GM12878 (cell line): ENCODE data around the gene DSTYK. TPM values are rescaled to one million over a fixed set of nuclear protein-coding genes. Genes with fewer than 3 reads are reported as not detected.

ENCODE experiments used
- ATAC-seq: fragments of 200-7000 bp; cut with Tn5 transposase; 3 replicates; pipeline ENCODE4 v1.9.1; 2020; ENCODE audit warnings: mild to moderate bottlenecking, moderate library complexity
- BruUV-seq: library from RNA; stranded (reverse); fragments of 400-500 nt; replicated peaks from 2 replicates; lab custom pipeline; 2021; lab: Mats Ljungman, UMichigan
- CTCF ChIA-PET: fragments of 300-600 bp; sonication (Branson Sonifier 250); formaldehyde crosslinking; extraction: SDS; loops from one replicate; lab custom pipeline; 2021; ENCODE audit warnings: inconsistent platforms; lab: Yijun Ruan, JAX
- POLR2A ChIA-PET: fragments of 350-600 bp; formaldehyde crosslinking; extraction: SDS; loops from one replicate; lab custom pipeline; 2021; ENCODE audit warnings: inconsistent platforms; lab: Charles Lee
- RAD21 ChIA-PET: fragments of 300-600 bp; sonication (Branson Sonifier 250); formaldehyde crosslinking; loops from one replicate; lab custom pipeline; 2023; ENCODE audit warnings: antibody characterized with exemption; ENCODE audit not compliant: unreplicated experiment; lab: Charles Lee
- SMC1A ChIA-PET: fragments of 300-600 bp; sonication (Branson Sonifier 250); formaldehyde crosslinking; loops from one replicate; lab custom pipeline; 2023; ENCODE audit not compliant: unreplicated experiment, uncharacterized antibody; lab: Charles Lee
- DNase-seq: peaks from one replicate; pipeline ENCODE4 v3.0.0-alpha.2; 2011; ENCODE audit warnings: low read depth, low spot score
- FAIRE-seq: peaks from 3 replicates; lab custom pipeline; 2011; peaks lifted over from hg19 to GRCh38; lab: Jason Lieb, UNC
- H2AFZ ChIP-seq: 2 replicates; pipeline ENCODE4 v1.6.0; 2011; ENCODE audit warnings: low read depth, low read length, control low read depth; ENCODE audit not compliant: control insufficient read depth
- H3K27ac ChIP-seq: 2 replicates; pipeline ENCODE4 v1.5.1; 2011; ENCODE audit warnings: control low read depth; ENCODE audit not compliant: control insufficient read depth, insufficient read depth
- H3K27me3 ChIP-seq, 2 experiments: replicated peaks in 1 of 2; 2 replicates each; pipeline versions ENCODE4 v1.6.0 to v1.6.1; 2011; ENCODE audit warnings: low read length in 1 of 2; ENCODE audit not compliant: control insufficient read depth in 2 of 2, insufficient read depth in 2 of 2
- H3K36me3 ChIP-seq, 2 experiments: 2 replicates each; pipeline ENCODE4 v1.5.1; 2011; ENCODE audit warnings: low read length in 1 of 2; ENCODE audit not compliant: control insufficient read depth in 2 of 2, insufficient read depth in 2 of 2
- H3K4me1 ChIP-seq: 2 replicates; pipeline ENCODE4 v1.6.1; 2011; ENCODE audit warnings: mild to moderate bottlenecking, low read length, moderate library complexity, mixed read lengths; ENCODE audit not compliant: control insufficient read depth, insufficient read depth
- H3K4me2 ChIP-seq: 2 replicates; pipeline ENCODE4 v1.6.0; 2011; ENCODE audit warnings: control low read depth; ENCODE audit not compliant: control insufficient read depth, insufficient read depth
- H3K4me3 ChIP-seq: fragments of 200-600 bp; sonication (generic); 2 replicates; pipeline ENCODE4 v1.5.1; 2016
- H3K79me2 ChIP-seq: 2 replicates; pipeline ENCODE4 v1.6.0; 2011; ENCODE audit warnings: low read length; ENCODE audit not compliant: control insufficient read depth, insufficient read depth
- H3K9ac ChIP-seq: 2 replicates; pipeline ENCODE4 v1.8.0; 2011; ENCODE audit warnings: low read length, control low read depth, mixed read lengths; ENCODE audit not compliant: control insufficient read depth, insufficient read depth
- H3K9me3 ChIP-seq: replicated peaks from 3 replicates; pipeline ENCODE4 v1.5.1; 2011; ENCODE audit warnings: mild to moderate bottlenecking, low read length; ENCODE audit not compliant: control insufficient read depth, insufficient read depth
- H4K20me1 ChIP-seq: 2 replicates; pipeline ENCODE4 v1.6.0; 2011; ENCODE audit not compliant: control insufficient read depth, insufficient read depth
- BACH1 ChIP-seq: fragments of 450-650 bp; IDR thresholded peaks from 2 replicates; pipeline ENCODE4 v1.6.1; 2017; ENCODE audit warnings: mild to moderate bottlenecking, borderline replicate concordance
- BCL11A ChIP-seq: IDR thresholded peaks from 2 replicates; pipeline ENCODE4 v1.6.1; 2011; ENCODE audit warnings: low read depth, low read length
- BRCA1 ChIP-seq: IDR thresholded peaks from 2 replicates; pipeline ENCODE4 v1.6.1; 2011; ENCODE audit warnings: low read depth, low read length, improper control_type of control experiment
- CBX3 ChIP-seq: fragments of 200-600 bp; sonication (generic); IDR thresholded peaks from 2 replicates; pipeline ENCODE4 v1.6.1; 2016; ENCODE audit warnings: low read depth, borderline replicate concordance
- E2F4 ChIP-seq: IDR thresholded peaks from 2 replicates; pipeline ENCODE4 v1.6.1; 2012; ENCODE audit warnings: low read depth, low read length, improper control_type of control experiment
- EGR1 ChIP-seq, 2 experiments: IDR thresholded peaks; 1 replicate in 1 of 2; 2 replicates in 1 of 2; pipeline ENCODE4 v1.6.1; 2011 to 2012; ENCODE audit warnings: low read depth in 2 of 2, low read length in 2 of 2, borderline replicate concordance in 1 of 2, mild to moderate bottlenecking in 1 of 2, moderate library complexity in 1 of 2
- HDGF ChIP-seq: fragments of 450-650 bp; IDR thresholded peaks from 2 replicates; pipeline ENCODE4 v1.6.1; 2016; ENCODE audit warnings: antibody characterized with exemption
- IKZF2 ChIP-seq, 2 experiments: fragments of 450-650 bp; IDR thresholded peaks; 2 replicates each; pipeline ENCODE4 v1.6.1; 2017; ENCODE audit warnings: mild to moderate bottlenecking in 2 of 2, moderate library complexity in 2 of 2
- IRF4 ChIP-seq: IDR thresholded peaks from 2 replicates; pipeline ENCODE4 v1.6.1; 2011; ENCODE audit warnings: low read depth, low read length
- NFIC ChIP-seq: IDR thresholded peaks from 2 replicates; pipeline ENCODE4 v1.6.1; 2012; ENCODE audit warnings: low read depth, mild to moderate bottlenecking, inconsistent platforms, low read length, moderate library complexity
- PBX3 ChIP-seq: IDR thresholded peaks from 2 replicates; pipeline ENCODE4 v1.6.1; 2011; ENCODE audit warnings: mild to moderate bottlenecking, low read depth, low read length, moderate library complexity; ENCODE audit not compliant: insufficient replicate concordance
- PML ChIP-seq: IDR thresholded peaks from 2 replicates; pipeline ENCODE4 v1.6.1; 2012; ENCODE audit warnings: low read length, inconsistent platforms
- POU2F2 ChIP-seq: IDR thresholded peaks from 3 replicates; pipeline ENCODE4 v1.6.1; 2011; ENCODE audit warnings: low read depth, mild to moderate bottlenecking, low read length, borderline replicate concordance
- RUNX3 ChIP-seq: IDR thresholded peaks from 2 replicates; pipeline ENCODE4 v1.6.1; 2012; ENCODE audit warnings: low read length, inconsistent platforms
- SKIL ChIP-seq: fragments of 450-650 bp; IDR thresholded peaks from 2 replicates; pipeline ENCODE4 v1.6.1; 2017; ENCODE audit warnings: mild to moderate bottlenecking, low read depth, inconsistent platforms; ENCODE audit not compliant: poor library complexity, severe bottlenecking
- STAT3 ChIP-seq: IDR thresholded peaks from 2 replicates; pipeline ENCODE4 v1.6.1; 2011; ENCODE audit warnings: low read depth, low read length, improper control_type of control experiment
- SUPT20H ChIP-seq: IDR thresholded peaks from 2 replicates; pipeline ENCODE4 v1.6.1; 2011; ENCODE audit warnings: low read depth, mild to moderate bottlenecking, low read length, moderate library complexity, borderline replicate concordance; ENCODE audit not compliant: control insufficient read depth
- WGBS: methylation state at CpG from one replicate; pipeline ENCODE4 v1.1.6; 2016; ENCODE audit warnings: low lambda C conversion rate; ENCODE audit not compliant: insufficient replicate concordance, insufficient coverage; ENCODE audit errors: missing lambda C conversion rate; 5-methylcytosine and 5-hydroxymethylcytosine counted together
- in situ Hi-C: fragments of 300-500 bp; cut with MboI; formaldehyde crosslinking; loops from 9 replicates; pipeline ENCODE4 v1.14.3; 2018; ENCODE audit warnings: mixed read lengths
- intact Hi-C: fragments of 100-400 bp; cut with micrococcal nuclease; formaldehyde crosslinking; loops from one replicate; pipeline ENCODE4 v1.14.2; 2022; ENCODE audit not compliant: unreplicated experiment
- polyA plus RNA-seq, 11 experiments: library from polyadenylated mRNA; depleted of rRNA in 4 of 11; unstranded in 6 of 11; stranded (reverse) in 5 of 11; fragments of >200 nt; fragmentation: Nextera tagmentation in 4 of 11; fragmentation: Illumina TruSeq in 1 of 11; extraction: Ambion mirVana in 4 of 11; extraction: Trizol in 1 of 11; gene quantifications; 1 replicate in 1 of 11; 2 replicates in 10 of 11; pipeline versions ENCODE4 v1.2.1 to v1.2.3, GENCODE V29; 2011 to 2016; ENCODE audit warnings: inconsistent platforms in 2 of 11, missing spikeins in 2 of 11, low read depth in 1 of 11
- total RNA-seq, 4 experiments: library from RNA; depleted of rRNA in 3 of 4; stranded (reverse); fragments of >200 nt in 3 of 4; fragmentation: Illumina TruSeq in 1 of 4; extraction: Trizol in 1 of 4; gene quantifications; 2 replicates each; pipeline versions ENCODE4 v1.2.1 to v1.2.3, GENCODE V29; 2013 to 2021

The DSTYK gene
- total and polyA plus RNA-seq, 10 of the 15 experiments (the other 5 are each of a cell fraction or from before 2014, with no cell fraction given): 2.7 to 5.5 (median 3.6) TPM

DNA sequence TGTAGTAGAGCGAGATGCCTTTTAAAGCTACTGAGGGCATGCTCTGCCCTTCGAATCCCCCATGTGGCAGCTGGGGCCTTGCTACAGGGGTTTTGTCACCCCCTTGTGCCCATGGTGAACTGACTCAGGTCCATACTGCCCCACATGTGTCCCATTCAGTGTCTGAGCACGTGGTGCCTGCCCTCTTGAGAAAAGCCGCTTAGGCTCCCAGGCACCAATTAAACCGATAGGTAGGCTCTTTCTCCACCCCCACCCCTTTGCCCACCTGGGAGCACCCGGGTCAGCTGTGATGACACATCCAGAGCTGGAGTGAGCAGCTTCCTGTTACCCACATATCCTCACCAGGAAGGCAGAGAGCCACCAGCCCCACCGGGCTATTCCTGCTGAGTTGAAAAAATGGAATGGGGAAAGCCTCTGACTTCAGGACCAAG, 46.8 kb upstream of the DSTYK start:
- POLR2A ChIA-PET: interaction anchor here (1.6 to 7.0 kb wide), 2 partner anchors 19 to 29 kb away, joined by 9 to 75 read pairs; partner anchors contain the start of gene TMCC2

More for the DNA sequence above, 46.8 kb upstream of the DSTYK start:
- no peak overlapping the region for H2AFZ ChIP-seq
- H3K4me3 ChIP-seq: no peak overlapping the region
- H3K4me1 ChIP-seq: no peaks in the 10 kb centered on the region
- H3K27ac ChIP-seq: no peak overlapping the region
- FAIRE-seq (no peak), ATAC-seq (no peak; the same call in 2 of the 3 replicates), DNase-seq (no peak)
- H3K9me3 ChIP-seq: no peaks in the 10 kb centered on the region
- ChIA-PET RAD21 (interaction anchor here (0.8 to 21.3 kb wide), 4 partner anchors 13 to 117 kb away, joined by 3 to 728 read pairs (median 4); partner anchors contain the start of gene TMCC2), CTCF (interaction anchor here (0.6 to 42.1 kb wide), 11 partner anchors 13 to 282 kb away, joined by 4 to 2333 read pairs (median 25); partner anchors contain the start of genes NUAK2 and TMCC2), SMC1A (interaction anchor here (0.7 to 17.4 kb wide), 7 partner anchors 18 to 197 kb away, joined by 3 to 427 read pairs (median 5); partner anchors contain the start of genes RBBP5 and TMCC2)
- TF ChIP-seq POU2F2 (no peak), EGR1 (IDR thresholded peaks at IDR 0.05; ENCODE audit: borderline replicate concordance in 1 of 2, low read depth in 2 of 2, low read length in 2 of 2) (no peak), BACH1 (no peak), SUPT20H (no peak), SKIL (no peak), NFIC (no peak), BCL11A (no peak), PBX3 (no peak), E2F4 (no peak), PML (no peak), IKZF2 (IDR thresholded peaks at IDR 0.05) (no peak), RUNX3 (no peak), HDGF (no peak), BRCA1 (no peak), CBX3 (no peak), STAT3 (no peak), IRF4 (no peak)
- peaks cover 4% of the 10 kb centered on the region for H4K20me1 ChIP-seq
- no TSS peak for BruUV-seq
- H3K36me3 ChIP-seq: no peaks in the 10 kb centered on the region
- in situ Hi-C loops: loop anchor here (5.0 kb wide), 1 partner anchor 281 kb away; no protein-coding TSS in a partner anchor
- intact Hi-C loops: loop anchor here (5.0 kb wide), 1 partner anchor 116 kb away; no protein-coding TSS in a partner anchor
- WGBS: 19% methylated on average over 7 of the region's 7 CpGs
- no peaks in the 10 kb centered on the region; a peak in 2 of 4 replicates for H3K27me3 ChIP-seq
- H3K79me2 ChIP-seq: no peaks in the 10 kb centered on the region
- H3K4me2 ChIP-seq: no peak overlapping the region
- H3K9ac ChIP-seq: no peak overlapping the region
